Measurements from ENCODE around the gene SLC25A28.

The SLC25A28 gene

GRCh38 chr10:99647601-99648151 is 27.4 kb upstream of the SLC25A28 start:
- H3K9me3 ChIP-seq (ENCODE audit: severe bottlenecking), result peaks cover 8% of the 10 kb centered on the region
- no peak overlapping the region for H3K27ac ChIP-seq (ENCODE audit: poor library complexity, severe bottlenecking)
- DNase-seq (ENCODE audit: low spot score) (no peak), ATAC-seq (ENCODE audit: low read depth) (no peak)
- no peaks in the 10 kb centered on the region for H3K4me1 ChIP-seq (ENCODE audit: insufficient read depth, poor library complexity, severe bottlenecking)
- TF ChIP-seq, protein P1, sequence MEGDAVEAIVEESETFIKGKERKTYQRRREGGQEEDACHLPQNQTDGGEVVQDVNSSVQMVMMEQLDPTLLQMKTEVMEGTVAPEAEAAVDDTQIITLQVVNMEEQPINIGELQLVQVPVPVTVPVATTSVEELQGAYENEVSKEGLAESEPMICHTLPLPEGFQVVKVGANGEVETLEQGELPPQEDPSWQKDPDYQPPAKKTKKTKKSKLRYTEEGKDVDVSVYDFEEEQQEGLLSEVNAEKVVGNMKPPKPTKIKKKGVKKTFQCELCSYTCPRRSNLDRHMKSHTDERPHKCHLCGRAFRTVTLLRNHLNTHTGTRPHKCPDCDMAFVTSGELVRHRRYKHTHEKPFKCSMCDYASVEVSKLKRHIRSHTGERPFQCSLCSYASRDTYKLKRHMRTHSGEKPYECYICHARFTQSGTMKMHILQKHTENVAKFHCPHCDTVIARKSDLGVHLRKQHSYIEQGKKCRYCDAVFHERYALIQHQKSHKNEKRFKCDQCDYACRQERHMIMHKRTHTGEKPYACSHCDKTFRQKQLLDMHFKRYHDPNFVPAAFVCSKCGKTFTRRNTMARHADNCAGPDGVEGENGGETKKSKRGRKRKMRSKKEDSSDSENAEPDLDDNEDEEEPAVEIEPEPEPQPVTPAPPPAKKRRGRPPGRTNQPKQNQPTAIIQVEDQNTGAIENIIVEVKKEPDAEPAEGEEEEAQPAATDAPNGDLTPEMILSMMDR (IDR thresholded peaks at IDR 0.05; ENCODE audit: poor library complexity, severe bottlenecking), result no peak
- no peaks in the 10 kb centered on the region for H3K27me3 ChIP-seq (ENCODE audit: insufficient read depth, poor library complexity, severe bottlenecking)
- no peaks in the 10 kb centered on the region for H3K36me3 ChIP-seq (ENCODE audit: low read depth)
- H3K4me3 ChIP-seq (ENCODE audit: severe bottlenecking), result no peak overlapping the region

- H3K4me1 ChIP-seq (ENCODE audit: insufficient read depth, poor library complexity, severe bottlenecking), result peaks cover 10% of the 10 kb centered on the region
- TF ChIP-seq, protein P1 (IDR thresholded peaks at IDR 0.05; ENCODE audit: poor library complexity, severe bottlenecking), result no peak
- no peak overlapping the region for H3K27ac ChIP-seq (ENCODE audit: poor library complexity, severe bottlenecking)
- ATAC-seq (ENCODE audit: low read depth) (no peak), DNase-seq (ENCODE audit: low spot score) (no peak)
- no peaks in the 10 kb centered on the region for H3K9me3 ChIP-seq (ENCODE audit: severe bottlenecking)
- no peaks in the 10 kb centered on the region for H3K36me3 ChIP-seq (ENCODE audit: low read depth)
- no peak overlapping the region for H3K4me3 ChIP-seq (ENCODE audit: severe bottlenecking)
- no peaks in the 10 kb centered on the region for H3K27me3 ChIP-seq (ENCODE audit: insufficient read depth, poor library complexity, severe bottlenecking)
Observed at GRCh38 chr10:99633832-99634231, 13.6 kb upstream of the SLC25A28 start.

DNA sequence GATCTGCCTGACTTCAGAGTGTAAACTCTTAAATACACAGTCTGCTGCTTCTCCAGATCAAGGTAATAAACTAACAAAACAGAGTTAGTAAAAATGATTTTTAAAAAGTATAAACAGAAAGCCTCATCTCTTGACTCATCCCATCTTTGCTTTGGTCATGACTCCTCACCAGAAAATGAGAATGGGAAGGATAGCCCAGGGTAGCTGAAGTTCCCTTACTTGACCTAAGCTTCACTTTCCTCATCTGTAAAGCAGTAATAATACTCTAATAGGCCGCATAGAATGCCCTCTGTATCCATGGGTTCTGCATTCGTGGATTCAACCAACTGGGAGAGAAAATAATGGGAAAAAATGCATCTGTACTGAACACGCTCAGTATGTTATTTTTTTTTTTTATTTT is 11.3 kb upstream of the SLC25A28 start:
- Histone ChIP-seq H3K27me3 (ENCODE audit: insufficient read depth, poor library complexity, severe bottlenecking) (no peaks in the 10 kb centered on the region), H3K4me1 (ENCODE audit: insufficient read depth, poor library complexity, severe bottlenecking) (peaks cover 10% of the 10 kb centered on the region), H3K4me3 (ENCODE audit: severe bottlenecking) (no peak overlapping the region), H3K36me3 (ENCODE audit: low read depth) (no peaks in the 10 kb centered on the region), H3K9me3 (ENCODE audit: severe bottlenecking) (no peaks in the 10 kb centered on the region), H3K27ac (ENCODE audit: poor library complexity, severe bottlenecking) (peak overlapping the region; percentile 15)
- no peak for ATAC-seq (ENCODE audit: low read depth)
- TF ChIP-seq, protein P1 (IDR thresholded peaks at IDR 0.05; ENCODE audit: poor library complexity, severe bottlenecking), result no peak
- DNase-seq (ENCODE audit: low spot score), result no peak

- DNase-seq (ENCODE audit: low spot score), result no peak
- no peak overlapping the region for H3K4me3 ChIP-seq (ENCODE audit: severe bottlenecking)
Observed at GRCh38 chr10:99630991-99631390, 10.8 kb upstream of the SLC25A28 start.

GRCh38 chr10:99630433-99630832 is 10.2 kb upstream of the SLC25A28 start:
- peak; percentile 77 for ATAC-seq (ENCODE audit: low read depth)
- H3K9me3 ChIP-seq (ENCODE audit: severe bottlenecking), result no peaks in the 10 kb centered on the region

More at GRCh38 chr10:99630991-99631390, 10.8 kb upstream of the SLC25A28 start:
- Histone ChIP-seq H3K36me3 (ENCODE audit: low read depth) (no peaks in the 10 kb centered on the region), H3K4me1 (ENCODE audit: insufficient read depth, poor library complexity, severe bottlenecking) (peaks cover 10% of the 10 kb centered on the region), H3K27ac (ENCODE audit: poor library complexity, severe bottlenecking) (peak overlapping the region; percentile 15), H3K27me3 (ENCODE audit: insufficient read depth, poor library complexity, severe bottlenecking) (no peaks in the 10 kb centered on the region), H3K9me3 (ENCODE audit: severe bottlenecking) (no peaks in the 10 kb centered on the region)
- peak; percentile 25; the same call in 1 of the 3 replicates for ATAC-seq (ENCODE audit: low read depth)
- TF ChIP-seq, protein P1 (IDR thresholded peaks at IDR 0.05; ENCODE audit: poor library complexity, severe bottlenecking), result no peak

More at GRCh38 chr10:99630433-99630832, 10.2 kb upstream of the SLC25A28 start:
- Histone ChIP-seq H3K36me3 (ENCODE audit: low read depth) (no peaks in the 10 kb centered on the region), H3K27ac (ENCODE audit: poor library complexity, severe bottlenecking) (no peak overlapping the region), H3K4me3 (ENCODE audit: severe bottlenecking) (no peak overlapping the region), H3K4me1 (ENCODE audit: insufficient read depth, poor library complexity, severe bottlenecking) (peaks cover 10% of the 10 kb centered on the region), H3K27me3 (ENCODE audit: insufficient read depth, poor library complexity, severe bottlenecking) (no peaks in the 10 kb centered on the region)
- TF ChIP-seq, protein P1 (IDR thresholded peaks at IDR 0.05; ENCODE audit: poor library complexity, severe bottlenecking), result peak; percentile 81
- DNase-seq (ENCODE audit: low spot score), result no peak
